WTC11 (cell line): Measurements from ENCODE around the gene MAEA.

Source experiments
- ATF1 ChIP-seq: sonication (generic); formaldehyde crosslinking; IDR thresholded peaks from 2 replicates; pipeline ENCODE4 v1.8.1; 2023; ENCODE audit warnings: mild to moderate bottlenecking, moderate library complexity, missing genetic modification reagents
- ETV6 ChIP-seq: sonication (generic); formaldehyde crosslinking; IDR thresholded peaks from 2 replicates; pipeline ENCODE4 v1.8.1; 2022; ENCODE audit warnings: mild to moderate bottlenecking, missing genetic modification reagents
- GTF2I ChIP-seq: fragments of 250-450 bp; sonication (Bioruptor Pico); conservative IDR thresholded peaks from 2 replicates; pipeline ENCODE4 v1.4.0; 2021; ENCODE audit warnings: mild to moderate bottlenecking
- JUN ChIP-seq: sonication (generic); formaldehyde crosslinking; IDR thresholded peaks from 2 replicates; pipeline ENCODE4 v1.8.0; 2023; ENCODE audit warnings: mild to moderate bottlenecking, missing genetic modification reagents
- MYBL2 ChIP-seq: sonication (generic); formaldehyde crosslinking; IDR thresholded peaks from 2 replicates; pipeline ENCODE4 v1.8.1; 2023; ENCODE audit warnings: mild to moderate bottlenecking, moderate library complexity, missing genetic modification reagents
- TCF7 ChIP-seq: sonication (generic); formaldehyde crosslinking; IDR thresholded peaks from 2 replicates; pipeline ENCODE4 v1.8.0; 2022; ENCODE audit warnings: mild to moderate bottlenecking, low read depth, missing genetic modification reagents, moderate library complexity
- TEAD4 ChIP-seq: sonication (generic); formaldehyde crosslinking; IDR thresholded peaks from 2 replicates; pipeline ENCODE4 v1.8.0; 2022; ENCODE audit warnings: mild to moderate bottlenecking, missing genetic modification reagents
- TF ChIP-seq, protein P1 (sequence below): fragments of 200-600 bp; IDR thresholded peaks from 2 replicates; pipeline ENCODE4 v1.8.0; 2022; ENCODE audit warnings: antibody characterized with exemption
- TF ChIP-seq, protein P2 (sequence below): sonication (generic); formaldehyde crosslinking; IDR thresholded peaks from 2 replicates; pipeline ENCODE4 v1.8.1; 2022; ENCODE audit warnings: low read depth, missing genetic modification reagents, borderline replicate concordance
- TF ChIP-seq, protein P3 (sequence below): sonication (generic); formaldehyde crosslinking; IDR thresholded peaks from 2 replicates; pipeline ENCODE4 v1.8.1; 2023; ENCODE audit warnings: mild to moderate bottlenecking, missing genetic modification reagents
- TF ChIP-seq, protein P4 (sequence below): sonication (generic); formaldehyde crosslinking; conservative IDR thresholded peaks from 2 replicates; pipeline ENCODE4 v1.8.1; 2022; ENCODE audit warnings: mild to moderate bottlenecking, missing genetic modification reagents
- TF ChIP-seq, protein P5 (sequence below): sonication (generic); formaldehyde crosslinking; IDR thresholded peaks from 2 replicates; pipeline ENCODE4 v1.8.1; 2023; ENCODE audit warnings: mild to moderate bottlenecking, missing genetic modification reagents, borderline replicate concordance

DNA sequence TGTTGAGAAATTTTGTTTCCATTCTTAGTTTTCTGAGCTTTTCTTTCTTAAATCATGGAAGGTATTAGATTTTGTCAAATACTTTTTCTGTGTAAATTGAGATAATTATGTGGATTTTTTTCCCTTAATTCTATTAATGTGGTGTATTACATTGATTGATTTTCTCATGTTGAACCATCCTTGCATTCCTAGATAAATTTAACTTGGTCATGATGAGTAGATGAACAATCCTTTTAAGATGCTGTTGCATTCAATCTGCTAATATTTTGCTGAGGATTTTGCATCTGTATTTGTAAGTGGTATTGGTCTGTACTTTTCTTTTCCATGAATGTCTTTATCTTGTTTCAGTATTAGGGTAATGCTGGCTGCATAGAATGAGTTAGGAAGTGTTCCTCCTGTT lies 20.5 kb upstream of the MAEA start:
- TF ChIP-seq MYBL2 (CRISPR knock-in tag) (no peak), TEAD4 (CRISPR knock-in tag) (no peak), ETV6 (CRISPR knock-in tag) (no peak), TCF7 (CRISPR knock-in tag) (no peak), JUN (CRISPR knock-in tag) (no peak), ATF1 (CRISPR knock-in tag) (no peak), GTF2I (CRISPR knock-in tag) (no peak)
- TF ChIP-seq, protein P1, sequence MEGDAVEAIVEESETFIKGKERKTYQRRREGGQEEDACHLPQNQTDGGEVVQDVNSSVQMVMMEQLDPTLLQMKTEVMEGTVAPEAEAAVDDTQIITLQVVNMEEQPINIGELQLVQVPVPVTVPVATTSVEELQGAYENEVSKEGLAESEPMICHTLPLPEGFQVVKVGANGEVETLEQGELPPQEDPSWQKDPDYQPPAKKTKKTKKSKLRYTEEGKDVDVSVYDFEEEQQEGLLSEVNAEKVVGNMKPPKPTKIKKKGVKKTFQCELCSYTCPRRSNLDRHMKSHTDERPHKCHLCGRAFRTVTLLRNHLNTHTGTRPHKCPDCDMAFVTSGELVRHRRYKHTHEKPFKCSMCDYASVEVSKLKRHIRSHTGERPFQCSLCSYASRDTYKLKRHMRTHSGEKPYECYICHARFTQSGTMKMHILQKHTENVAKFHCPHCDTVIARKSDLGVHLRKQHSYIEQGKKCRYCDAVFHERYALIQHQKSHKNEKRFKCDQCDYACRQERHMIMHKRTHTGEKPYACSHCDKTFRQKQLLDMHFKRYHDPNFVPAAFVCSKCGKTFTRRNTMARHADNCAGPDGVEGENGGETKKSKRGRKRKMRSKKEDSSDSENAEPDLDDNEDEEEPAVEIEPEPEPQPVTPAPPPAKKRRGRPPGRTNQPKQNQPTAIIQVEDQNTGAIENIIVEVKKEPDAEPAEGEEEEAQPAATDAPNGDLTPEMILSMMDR, result no peak
- TF ChIP-seq, protein P2, sequence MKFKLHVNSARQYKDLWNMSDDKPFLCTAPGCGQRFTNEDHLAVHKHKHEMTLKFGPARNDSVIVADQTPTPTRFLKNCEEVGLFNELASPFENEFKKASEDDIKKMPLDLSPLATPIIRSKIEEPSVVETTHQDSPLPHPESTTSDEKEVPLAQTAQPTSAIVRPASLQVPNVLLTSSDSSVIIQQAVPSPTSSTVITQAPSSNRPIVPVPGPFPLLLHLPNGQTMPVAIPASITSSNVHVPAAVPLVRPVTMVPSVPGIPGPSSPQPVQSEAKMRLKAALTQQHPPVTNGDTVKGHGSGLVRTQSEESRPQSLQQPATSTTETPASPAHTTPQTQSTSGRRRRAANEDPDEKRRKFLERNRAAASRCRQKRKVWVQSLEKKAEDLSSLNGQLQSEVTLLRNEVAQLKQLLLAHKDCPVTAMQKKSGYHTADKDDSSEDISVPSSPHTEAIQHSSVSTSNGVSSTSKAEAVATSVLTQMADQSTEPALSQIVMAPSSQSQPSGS (CRISPR knock-in tag), result no peak
- TF ChIP-seq, protein P3, sequence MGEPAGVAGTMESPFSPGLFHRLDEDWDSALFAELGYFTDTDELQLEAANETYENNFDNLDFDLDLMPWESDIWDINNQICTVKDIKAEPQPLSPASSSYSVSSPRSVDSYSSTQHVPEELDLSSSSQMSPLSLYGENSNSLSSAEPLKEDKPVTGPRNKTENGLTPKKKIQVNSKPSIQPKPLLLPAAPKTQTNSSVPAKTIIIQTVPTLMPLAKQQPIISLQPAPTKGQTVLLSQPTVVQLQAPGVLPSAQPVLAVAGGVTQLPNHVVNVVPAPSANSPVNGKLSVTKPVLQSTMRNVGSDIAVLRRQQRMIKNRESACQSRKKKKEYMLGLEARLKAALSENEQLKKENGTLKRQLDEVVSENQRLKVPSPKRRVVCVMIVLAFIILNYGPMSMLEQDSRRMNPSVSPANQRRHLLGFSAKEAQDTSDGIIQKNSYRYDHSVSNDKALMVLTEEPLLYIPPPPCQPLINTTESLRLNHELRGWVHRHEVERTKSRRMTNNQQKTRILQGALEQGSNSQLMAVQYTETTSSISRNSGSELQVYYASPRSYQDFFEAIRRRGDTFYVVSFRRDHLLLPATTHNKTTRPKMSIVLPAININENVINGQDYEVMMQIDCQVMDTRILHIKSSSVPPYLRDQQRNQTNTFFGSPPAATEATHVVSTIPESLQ (CRISPR knock-in tag), result no peak
- TF ChIP-seq, protein P4, sequence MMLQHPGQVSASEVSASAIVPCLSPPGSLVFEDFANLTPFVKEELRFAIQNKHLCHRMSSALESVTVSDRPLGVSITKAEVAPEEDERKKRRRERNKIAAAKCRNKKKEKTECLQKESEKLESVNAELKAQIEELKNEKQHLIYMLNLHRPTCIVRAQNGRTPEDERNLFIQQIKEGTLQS (CRISPR knock-in tag), result no peak
- TF ChIP-seq, protein P5, sequence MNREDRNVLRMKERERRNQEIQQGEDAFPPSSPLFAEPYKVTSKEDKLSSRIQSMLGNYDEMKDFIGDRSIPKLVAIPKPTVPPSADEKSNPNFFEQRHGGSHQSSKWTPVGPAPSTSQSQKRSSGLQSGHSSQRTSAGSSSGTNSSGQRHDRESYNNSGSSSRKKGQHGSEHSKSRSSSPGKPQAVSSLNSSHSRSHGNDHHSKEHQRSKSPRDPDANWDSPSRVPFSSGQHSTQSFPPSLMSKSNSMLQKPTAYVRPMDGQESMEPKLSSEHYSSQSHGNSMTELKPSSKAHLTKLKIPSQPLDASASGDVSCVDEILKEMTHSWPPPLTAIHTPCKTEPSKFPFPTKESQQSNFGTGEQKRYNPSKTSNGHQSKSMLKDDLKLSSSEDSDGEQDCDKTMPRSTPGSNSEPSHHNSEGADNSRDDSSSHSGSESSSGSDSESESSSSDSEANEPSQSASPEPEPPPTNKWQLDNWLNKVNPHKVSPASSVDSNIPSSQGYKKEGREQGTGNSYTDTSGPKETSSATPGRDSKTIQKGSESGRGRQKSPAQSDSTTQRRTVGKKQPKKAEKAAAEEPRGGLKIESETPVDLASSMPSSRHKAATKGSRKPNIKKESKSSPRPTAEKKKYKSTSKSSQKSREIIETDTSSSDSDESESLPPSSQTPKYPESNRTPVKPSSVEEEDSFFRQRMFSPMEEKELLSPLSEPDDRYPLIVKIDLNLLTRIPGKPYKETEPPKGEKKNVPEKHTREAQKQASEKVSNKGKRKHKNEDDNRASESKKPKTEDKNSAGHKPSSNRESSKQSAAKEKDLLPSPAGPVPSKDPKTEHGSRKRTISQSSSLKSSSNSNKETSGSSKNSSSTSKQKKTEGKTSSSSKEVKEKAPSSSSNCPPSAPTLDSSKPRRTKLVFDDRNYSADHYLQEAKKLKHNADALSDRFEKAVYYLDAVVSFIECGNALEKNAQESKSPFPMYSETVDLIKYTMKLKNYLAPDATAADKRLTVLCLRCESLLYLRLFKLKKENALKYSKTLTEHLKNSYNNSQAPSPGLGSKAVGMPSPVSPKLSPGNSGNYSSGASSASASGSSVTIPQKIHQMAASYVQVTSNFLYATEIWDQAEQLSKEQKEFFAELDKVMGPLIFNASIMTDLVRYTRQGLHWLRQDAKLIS (CRISPR knock-in tag), result no peak
